ENCODE results near the gene CPT1A. TPM values are rescaled to one million over a fixed set of nuclear protein-coding genes. Genes with fewer than 3 reads are reported as not detected.

Gene CPT1A
- total and polyA plus RNA-seq, 5 experiments from 2014 or later, result 3.1 to 34.4 (median 4.7) TPM

DNA sequence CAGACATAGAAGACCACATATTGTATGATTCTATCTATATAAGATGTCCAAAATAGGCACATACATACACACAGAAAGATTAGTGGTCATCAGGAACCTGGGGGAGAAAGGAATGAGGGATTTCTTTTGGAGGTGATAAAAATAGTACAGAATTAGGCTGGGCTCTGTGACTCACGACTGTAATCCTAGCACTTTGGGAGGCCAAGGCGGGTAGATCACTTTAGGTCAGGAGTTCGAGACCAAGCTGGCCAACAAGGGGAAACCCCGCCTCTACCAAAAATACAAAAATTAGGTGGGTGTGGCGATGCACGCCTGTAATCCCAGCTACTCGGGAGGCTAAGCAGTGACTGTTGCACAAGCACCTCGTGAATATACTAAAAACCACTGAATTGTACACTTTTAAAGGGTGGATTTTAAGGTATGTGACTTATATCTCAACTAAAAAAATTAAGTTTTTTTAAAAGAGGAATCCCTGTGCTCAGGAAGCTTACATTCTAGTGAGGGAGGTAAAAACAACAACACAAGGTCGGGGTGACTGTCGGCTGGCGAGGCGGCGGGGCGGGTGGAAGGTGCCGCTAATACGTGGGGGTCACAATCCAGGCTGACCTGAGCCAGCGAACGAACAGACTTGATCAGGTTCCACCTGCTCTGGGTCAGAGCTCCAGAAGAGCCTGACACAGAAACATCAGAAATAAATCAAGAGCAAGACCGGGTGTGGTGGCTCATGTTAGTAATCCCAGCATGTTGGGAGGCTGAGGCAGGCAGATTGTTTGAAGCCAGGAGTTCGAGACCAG, 65.1 kb downstream of the CPT1A start:
- no peak for DNase-seq
- ATAC-seq, result no peak
- Mint-ChIP-seq H3K36me3 (peaks cover 3 to 95% (median 46%) of the 10 kb centered on the region in 3 donors), H3K9me3 (no peaks in the 10 kb centered on the region), H3K4me1 (peaks cover 0 to 2% (median 0%) of the 10 kb centered on the region in 4 donors), H3K4me3 (no peak overlapping the region), H3K27ac (peak overlapping the region in 1 of 10 donors; percentile 29), H3K27me3 (no peaks in the 10 kb centered on the region)
- POLR2A ChIA-PET, result no interaction called here

DNA sequence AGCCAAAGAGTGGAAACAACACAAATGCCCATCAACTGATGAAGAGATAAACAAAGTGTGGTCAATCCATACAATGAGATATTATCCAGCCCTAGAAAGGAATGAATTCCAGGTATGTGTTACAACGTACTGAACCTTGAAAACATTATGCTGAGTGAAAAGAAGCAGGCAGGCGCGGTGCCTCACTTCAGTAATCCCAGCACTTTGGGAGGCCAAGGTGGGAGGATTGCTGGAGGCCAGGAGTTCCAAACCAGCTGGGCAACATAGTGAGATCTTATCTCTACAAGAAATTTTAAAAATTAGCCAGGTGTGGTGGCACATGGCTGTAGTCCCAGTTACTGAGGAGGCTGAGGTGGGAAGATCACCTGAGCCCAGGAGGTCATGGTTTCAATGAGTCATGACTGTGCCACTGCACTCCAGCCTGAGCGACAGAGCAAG, 65.7 kb downstream of the CPT1A start:
- POLR2A ChIA-PET, result no interaction called here
- no peaks in the 10 kb centered on the region for H3K9me3 Mint-ChIP-seq
- DNase-seq, result no peak
- no peak for ATAC-seq
- H3K27ac Mint-ChIP-seq, result peak overlapping the region in 1 of 10 donors; percentile 16
- H3K27me3 Mint-ChIP-seq, result no peaks in the 10 kb centered on the region
- H3K4me3 Mint-ChIP-seq, result no peak overlapping the region
- peaks cover 0 to 2% (median 0%) of the 10 kb centered on the region in 4 donors for H3K4me1 Mint-ChIP-seq
- H3K36me3 Mint-ChIP-seq, result peaks cover 3 to 94% (median 46%) of the 10 kb centered on the region in 3 donors

DNA sequence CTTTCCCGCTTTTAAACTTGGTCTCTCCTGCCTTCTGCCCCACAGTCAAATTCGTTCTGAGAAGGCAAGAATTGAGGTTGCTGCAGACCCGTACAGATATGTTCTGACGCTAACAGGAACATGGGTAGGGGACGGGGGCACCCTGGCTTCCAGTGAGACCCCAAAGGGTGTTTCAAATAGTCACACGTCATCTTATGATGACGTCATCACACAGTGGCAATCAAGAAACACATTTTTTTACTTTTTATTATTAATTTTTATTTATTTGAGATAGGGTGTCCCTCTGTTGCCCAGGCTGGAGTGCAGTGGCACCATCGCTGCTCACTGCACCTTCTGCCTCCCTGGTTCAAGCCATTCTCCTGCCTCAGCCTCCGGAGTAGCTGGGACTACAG, 67.5 kb downstream of the CPT1A start:
- no peaks in the 10 kb centered on the region for H3K9me3 Mint-ChIP-seq
- H3K27ac Mint-ChIP-seq, result no peak overlapping the region
- peaks cover 0 to 5% (median 0%) of the 10 kb centered on the region in 4 donors for H3K4me1 Mint-ChIP-seq
- H3K4me3 Mint-ChIP-seq, result no peak overlapping the region
- no peak for DNase-seq
- POLR2A ChIA-PET, result no interaction called here
- ATAC-seq, result no peak
- H3K36me3 Mint-ChIP-seq, result peaks cover 0 to 92% (median 35%) of the 10 kb centered on the region in 3 donors
- no peaks in the 10 kb centered on the region for H3K27me3 Mint-ChIP-seq

DNA sequence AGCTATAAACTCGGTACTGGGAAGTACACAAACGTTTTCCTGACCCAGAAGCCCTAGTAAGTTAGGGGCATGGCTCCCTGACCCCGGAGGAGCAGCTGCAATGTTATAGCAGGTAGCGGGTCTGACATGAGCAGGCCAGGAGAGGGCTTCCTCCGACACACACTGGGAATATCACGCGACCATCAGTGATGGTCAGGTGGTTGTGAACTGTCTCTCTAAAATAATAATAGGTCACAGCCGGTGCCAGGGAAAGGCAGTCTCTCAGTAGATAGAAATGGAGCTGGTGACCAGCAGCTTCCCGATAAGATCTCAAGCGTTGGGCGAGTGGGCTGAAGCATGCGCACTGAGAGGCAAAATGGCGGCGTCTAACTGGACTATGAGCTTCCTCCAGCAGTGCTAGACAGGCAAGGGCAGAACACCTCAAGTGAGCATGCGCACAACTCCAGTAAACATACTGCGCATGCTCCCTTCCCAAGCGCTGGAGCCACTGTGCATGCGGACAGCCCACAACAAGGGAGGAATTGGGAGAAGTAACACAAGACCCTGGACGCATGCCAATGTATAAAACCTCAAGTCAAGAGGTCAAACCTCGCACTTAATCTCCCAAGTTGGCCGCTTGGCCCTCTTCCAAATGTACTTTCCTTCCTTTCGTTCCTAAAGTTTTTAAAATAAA, 68.1 kb downstream of the CPT1A start:
- ATAC-seq, result no peak
- POLR2A ChIA-PET, result no interaction called here
- H3K9me3 Mint-ChIP-seq, result no peaks in the 10 kb centered on the region
- H3K27ac Mint-ChIP-seq, result no peak overlapping the region
- peaks cover 0 to 5% (median 0%) of the 10 kb centered on the region in 4 donors for H3K4me1 Mint-ChIP-seq
- H3K36me3 Mint-ChIP-seq, result peaks cover 0 to 90% (median 33%) of the 10 kb centered on the region in 3 donors
- H3K4me3 Mint-ChIP-seq, result no peak overlapping the region
- H3K27me3 Mint-ChIP-seq, result no peaks in the 10 kb centered on the region
- no peak for DNase-seq

DNA sequence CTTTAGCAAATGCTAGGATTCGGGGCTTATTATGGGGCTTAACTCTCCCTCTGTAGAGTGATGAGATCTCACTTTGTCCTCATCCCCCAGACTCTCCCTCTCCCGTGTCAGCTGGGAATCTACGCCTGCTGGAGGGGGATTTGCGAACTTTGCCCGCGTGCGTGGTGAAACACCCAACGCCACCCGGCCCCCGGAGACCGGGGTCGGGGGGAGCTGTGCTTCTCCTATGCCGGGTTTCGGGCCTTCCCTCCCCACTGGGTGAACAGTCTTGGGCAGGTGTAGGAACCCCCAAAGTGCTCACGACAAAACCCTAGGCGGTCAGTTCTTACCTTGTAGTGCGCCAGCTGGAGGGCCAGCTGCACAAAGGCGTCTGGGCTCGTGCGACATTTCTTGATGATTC, 68.8 kb downstream of the CPT1A start:
- ATAC-seq (no peak), DNase-seq (no peak)
- no peak overlapping the region for H3K4me3 Mint-ChIP-seq
- H3K27ac Mint-ChIP-seq, result peak overlapping the region in 1 of 10 donors; percentile 50
- H3K9me3 Mint-ChIP-seq, result no peaks in the 10 kb centered on the region
- peaks cover 0 to 89% (median 31%) of the 10 kb centered on the region in 3 donors for H3K36me3 Mint-ChIP-seq
- no peaks in the 10 kb centered on the region for H3K27me3 Mint-ChIP-seq
- POLR2A ChIA-PET, result interaction anchor here (0.6 kb wide), 1 partner anchor 373 kb away, joined by 3 read pairs; no protein-coding TSS in a partner anchor
- peaks cover 0 to 3% (median 0%) of the 10 kb centered on the region in 4 donors for H3K4me1 Mint-ChIP-seq

DNA sequence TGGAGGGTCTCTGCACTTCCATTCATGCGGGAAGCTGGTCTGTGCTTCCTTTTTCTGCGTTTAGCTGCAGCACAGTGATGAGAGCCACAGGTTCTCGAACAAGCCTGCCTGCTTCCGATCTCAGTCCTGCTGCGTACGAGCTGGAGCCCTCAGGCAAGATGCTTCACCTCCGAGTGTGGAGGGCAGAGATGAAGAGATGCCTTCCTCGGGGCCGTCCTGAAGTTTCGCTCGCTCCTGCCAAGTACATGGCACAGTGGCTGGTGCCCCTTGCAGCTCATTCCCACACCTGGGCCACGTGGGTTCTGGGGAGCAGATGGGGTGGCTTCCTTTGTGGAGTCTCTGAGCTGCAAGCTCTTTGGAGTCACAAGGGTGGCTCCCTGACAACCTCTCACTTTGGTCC, 70.9 kb downstream of the CPT1A start:
- no peak for DNase-seq
- peaks cover 0 to 3% (median 0%) of the 10 kb centered on the region in 4 donors for H3K4me1 Mint-ChIP-seq
- no peak overlapping the region for H3K4me3 Mint-ChIP-seq
- H3K27me3 Mint-ChIP-seq, result no peaks in the 10 kb centered on the region
- ATAC-seq, result no peak
- H3K9me3 Mint-ChIP-seq, result no peaks in the 10 kb centered on the region
- H3K27ac Mint-ChIP-seq, result no peak overlapping the region
- H3K36me3 Mint-ChIP-seq, result peaks cover 0 to 85% (median 30%) of the 10 kb centered on the region in 3 donors
- POLR2A ChIA-PET, result interaction anchor here (0.8 kb wide), 1 partner anchor 47 kb away, joined by 4 read pairs; no protein-coding TSS in a partner anchor

DNA sequence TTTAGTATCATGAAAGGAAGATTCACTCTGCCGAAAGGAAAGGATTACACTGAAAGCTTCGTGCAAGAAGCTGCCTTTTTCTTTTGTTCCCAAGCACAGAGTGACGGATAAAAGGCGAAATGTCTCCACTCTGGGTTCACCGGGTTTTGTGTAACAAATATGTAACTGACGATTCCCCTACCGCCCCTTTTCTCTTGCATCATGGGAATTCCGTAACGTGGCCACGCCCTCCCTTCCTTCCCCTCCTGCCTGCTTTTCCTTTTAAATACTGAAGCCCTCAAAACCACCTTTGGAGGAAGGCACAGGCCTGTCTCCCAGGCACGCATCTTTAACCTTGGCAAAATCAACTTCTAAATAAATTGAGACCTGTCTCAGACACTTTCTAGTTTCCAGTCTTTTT, 74.0 kb downstream of the CPT1A start:
- H3K27ac Mint-ChIP-seq, result no peak overlapping the region
- no peak overlapping the region for H3K4me3 Mint-ChIP-seq
- peaks cover 0 to 77% (median 17%) of the 10 kb centered on the region in 3 donors for H3K36me3 Mint-ChIP-seq
- DNase-seq (no peak), ATAC-seq (no peak)
- POLR2A ChIA-PET, result no interaction called here
- no peaks in the 10 kb centered on the region for H3K9me3 Mint-ChIP-seq
- H3K4me1 Mint-ChIP-seq, result peaks cover 0 to 6% (median 0%) of the 10 kb centered on the region in 4 donors
- H3K27me3 Mint-ChIP-seq, result no peaks in the 10 kb centered on the region

DNA sequence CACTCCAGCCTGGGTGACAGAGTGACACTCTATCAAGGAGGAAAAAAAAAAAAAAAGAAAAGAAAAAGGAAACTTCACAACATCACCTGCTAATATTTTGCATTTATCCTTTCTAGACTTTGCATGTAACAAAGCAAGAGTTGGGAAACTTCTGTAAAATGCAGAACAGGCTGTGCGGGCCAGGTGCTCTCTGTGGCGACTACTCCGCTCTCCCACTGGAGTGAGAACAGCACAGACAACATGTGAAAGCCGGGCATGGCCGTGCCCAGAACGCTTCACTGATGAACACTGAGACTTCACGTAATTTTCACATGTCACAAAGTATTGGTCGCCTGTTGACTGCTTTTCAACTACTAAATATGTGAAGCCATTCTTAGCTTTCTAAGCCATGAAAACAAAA, 74.9 kb downstream of the CPT1A start:
- Mint-ChIP-seq H3K4me3 (no peak overlapping the region), H3K36me3 (peaks cover 0 to 77% (median 21%) of the 10 kb centered on the region in 3 donors), H3K4me1 (peaks cover 0 to 6% (median 0%) of the 10 kb centered on the region in 4 donors), H3K27ac (no peak overlapping the region), H3K27me3 (no peaks in the 10 kb centered on the region), H3K9me3 (no peaks in the 10 kb centered on the region)
- POLR2A ChIA-PET, result no interaction called here
- no peak for ATAC-seq
- no peak for DNase-seq

DNA sequence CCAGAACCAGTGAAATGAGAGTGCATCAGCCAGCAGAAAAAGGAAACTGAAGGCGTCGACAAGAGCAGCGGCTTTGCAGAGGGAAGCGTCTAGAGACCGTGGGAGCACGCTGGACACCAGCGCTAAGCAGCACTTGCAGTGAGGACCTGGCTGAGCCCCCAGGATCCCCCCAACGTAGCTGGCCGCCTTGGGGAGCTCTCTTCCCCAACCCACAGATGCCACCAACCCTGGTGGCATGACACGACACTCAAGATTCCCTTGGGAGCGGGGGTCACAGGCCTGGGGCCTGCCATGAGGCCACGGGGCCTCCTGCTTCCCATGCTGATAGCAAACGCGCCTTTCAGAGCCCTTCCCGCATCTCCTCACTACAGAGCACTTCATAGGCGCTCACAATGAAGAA, 77.0 kb downstream of the CPT1A start:
- no peak overlapping the region for H3K27ac Mint-ChIP-seq
- no peak for DNase-seq
- no peaks in the 10 kb centered on the region for H3K27me3 Mint-ChIP-seq
- H3K4me3 Mint-ChIP-seq, result peak overlapping the region in 1 of 10 donors; percentile 45
- POLR2A ChIA-PET, result no interaction called here
- H3K4me1 Mint-ChIP-seq, result peaks cover 0 to 3% (median 0%) of the 10 kb centered on the region in 4 donors
- H3K9me3 Mint-ChIP-seq, result no peaks in the 10 kb centered on the region
- H3K36me3 Mint-ChIP-seq, result peaks cover 5 to 76% (median 23%) of the 10 kb centered on the region in 3 donors
- ATAC-seq, result no peak

DNA sequence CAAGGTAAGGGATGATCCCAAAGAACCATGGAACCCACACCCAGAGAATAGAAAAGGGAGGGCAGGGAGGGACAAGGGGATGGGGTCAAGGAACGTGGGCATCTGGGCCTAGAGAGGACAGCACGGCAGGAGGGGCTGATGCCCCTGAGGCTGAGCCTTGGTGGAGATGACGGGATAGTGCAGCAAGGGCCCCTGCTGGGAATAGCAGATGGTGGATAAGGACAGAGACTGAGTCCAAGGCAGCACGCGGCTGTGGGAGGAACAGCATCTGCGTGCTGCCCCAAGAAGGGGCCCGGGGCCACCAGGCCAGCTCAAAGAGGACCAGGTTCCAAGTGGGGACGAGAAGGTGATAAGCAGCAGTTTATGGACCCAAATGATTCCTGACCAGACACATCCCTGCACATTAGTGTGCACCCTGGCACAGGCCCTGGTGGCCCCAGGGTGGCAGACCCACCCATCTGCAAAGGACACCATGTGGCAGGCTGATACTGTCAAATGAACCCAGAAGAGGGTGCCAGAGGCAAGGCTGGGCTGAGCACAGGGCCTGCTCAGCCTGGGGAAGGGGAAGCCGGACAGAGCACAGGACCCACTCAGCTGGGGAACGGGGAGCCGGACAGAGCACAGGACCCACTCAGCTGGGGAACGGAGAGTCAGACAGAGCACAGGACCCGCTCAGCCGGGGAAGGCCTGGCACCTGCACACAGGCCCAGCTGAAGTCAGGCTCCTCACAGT, 77.6 kb downstream of the CPT1A start:
- no peak overlapping the region for H3K27ac Mint-ChIP-seq

DNA sequence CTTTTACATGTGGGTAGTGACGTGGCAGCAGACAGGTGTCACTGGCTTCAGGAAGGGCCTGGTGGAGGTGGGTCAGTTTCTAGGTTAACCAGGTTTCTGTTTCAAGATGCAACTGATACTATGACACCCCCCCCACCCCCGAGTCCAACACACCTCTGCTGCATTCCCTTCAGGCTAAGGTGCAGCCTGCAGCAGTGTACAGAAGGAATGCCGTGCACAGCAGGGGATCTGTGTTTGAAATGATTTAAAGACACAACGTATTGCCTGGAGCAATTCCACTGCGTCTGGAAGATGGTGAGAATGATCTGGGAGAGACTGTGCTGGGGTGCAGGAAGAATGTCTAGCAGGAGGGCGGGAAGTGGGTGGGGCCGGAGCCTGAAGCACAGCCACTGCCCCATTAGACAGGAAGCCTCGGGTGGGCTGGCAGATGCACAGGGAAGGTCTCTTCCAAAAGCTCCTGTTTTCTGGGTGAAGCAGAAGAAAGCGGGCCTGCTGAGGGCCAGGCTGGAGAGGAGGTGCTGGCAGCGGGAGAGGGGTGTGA, 78.5 kb downstream of the CPT1A start:
- H3K36me3 Mint-ChIP-seq, result peaks cover 5 to 77% (median 23%) of the 10 kb centered on the region in 3 donors
- H3K4me3 Mint-ChIP-seq, result no peak overlapping the region
- H3K9me3 Mint-ChIP-seq, result no peaks in the 10 kb centered on the region
- POLR2A ChIA-PET, result no interaction called here
- H3K4me1 Mint-ChIP-seq, result peaks cover 0 to 3% (median 0%) of the 10 kb centered on the region in 4 donors
- H3K27ac Mint-ChIP-seq, result peak overlapping the region in 2 of 10 donors; percentile 30 to 53
- DNase-seq (no peak), ATAC-seq (no peak)
- H3K27me3 Mint-ChIP-seq, result no peaks in the 10 kb centered on the region

More for the DNA sequence above, 77.6 kb downstream of the CPT1A start:
- no peaks in the 10 kb centered on the region for H3K27me3 Mint-ChIP-seq
- no peak for ATAC-seq
- peaks cover 0 to 3% (median 0%) of the 10 kb centered on the region in 4 donors for H3K4me1 Mint-ChIP-seq
- POLR2A ChIA-PET, result no interaction called here
- no peak for DNase-seq
- H3K9me3 Mint-ChIP-seq, result no peaks in the 10 kb centered on the region
- peaks cover 5 to 78% (median 23%) of the 10 kb centered on the region in 3 donors for H3K36me3 Mint-ChIP-seq
- no peak overlapping the region for H3K4me3 Mint-ChIP-seq

DNA sequence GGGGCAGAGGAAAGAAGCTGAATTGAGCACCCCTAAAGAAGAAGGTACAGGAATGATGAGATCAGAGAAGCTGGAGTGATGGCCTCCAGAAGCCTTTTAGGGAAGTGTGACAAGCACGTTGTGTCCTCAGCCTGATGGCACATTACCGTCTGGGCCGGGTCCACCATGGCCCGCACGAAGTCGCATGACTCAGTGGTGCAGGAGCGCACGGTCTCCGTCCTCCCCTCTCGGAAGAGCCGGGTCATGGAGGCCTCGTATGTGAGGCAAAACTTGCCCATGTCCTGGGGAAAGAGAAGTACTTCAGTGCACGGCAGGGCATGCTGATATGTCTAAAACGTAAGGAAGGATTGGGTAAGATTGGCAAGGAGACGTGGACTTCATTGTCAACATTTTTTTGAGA, 79.2 kb downstream of the CPT1A start:
- H3K4me1 Mint-ChIP-seq, result peaks cover 0 to 3% (median 0%) of the 10 kb centered on the region in 4 donors
- H3K4me3 Mint-ChIP-seq, result no peak overlapping the region
- no peaks in the 10 kb centered on the region for H3K9me3 Mint-ChIP-seq
- no peak for ATAC-seq
- DNase-seq, result no peak
- POLR2A ChIA-PET, result interaction anchor here (0.6 kb wide), 1 partner anchor 81 kb away, joined by 4 read pairs; no protein-coding TSS in a partner anchor
- H3K36me3 Mint-ChIP-seq, result peaks cover 5 to 80% (median 21%) of the 10 kb centered on the region in 3 donors
- H3K27me3 Mint-ChIP-seq, result no peaks in the 10 kb centered on the region
- peak overlapping the region in 1 of 10 donors; percentile 20 for H3K27ac Mint-ChIP-seq
